ENCODE data around the gene DNAH14. TPM values are rescaled to one million over a fixed set of nuclear protein-coding genes. Genes with fewer than 3 reads are reported as not detected.
"Not testable (repeated sequence)": the region's sequence is repeated elsewhere in the genome, so short reads cannot be mapped to it uniquely, and the experiment has no call there.

Gene DNAH14
- total RNA-seq, 1 donor from 2014 or later, result 84.7 TPM

GRCh38 chr1:224959115-224959514 is 29.6 kb downstream of the DNAH14 start:
- H3K4me3 Mint-ChIP-seq, result no peak overlapping the region
- no peaks in the 10 kb centered on the region for H3K4me1 Mint-ChIP-seq
- no peak overlapping the region for H3K27ac Mint-ChIP-seq
- TF ChIP-seq CTCF (IDR thresholded peaks at IDR 0.05; ENCODE audit: unreplicated experiment), result no peak
- H3K9me3 Mint-ChIP-seq, result peaks cover 4% of the 10 kb centered on the region
- peaks cover 24% of the 10 kb centered on the region for H3K36me3 Mint-ChIP-seq
- no peaks in the 10 kb centered on the region for H3K27me3 Mint-ChIP-seq (ENCODE audit: low read depth)
- DNase-seq (ENCODE audit: low spot score in 2 of 2, unreplicated experiment in 2 of 2), result no peak

GRCh38 chr1:224959656-224960055 is 30.2 kb downstream of the DNAH14 start:
- DNase-seq (ENCODE audit: low spot score in 2 of 2, unreplicated experiment in 2 of 2), result no peak
- Mint-ChIP-seq H3K36me3 (peaks cover 25% of the 10 kb centered on the region), H3K27ac (no peak overlapping the region), H3K9me3 (peaks cover 4% of the 10 kb centered on the region), H3K27me3 (ENCODE audit: low read depth) (no peaks in the 10 kb centered on the region), H3K4me3 (no peak overlapping the region), H3K4me1 (no peaks in the 10 kb centered on the region)
- TF ChIP-seq CTCF (IDR thresholded peaks at IDR 0.05; ENCODE audit: unreplicated experiment), result no peak

GRCh38 chr1:224980181-224980580 is 50.7 kb downstream of the DNAH14 start:
- no peak overlapping the region for H3K4me3 Mint-ChIP-seq
- H3K9me3 Mint-ChIP-seq, result peaks cover 70% of the 10 kb centered on the region
- no peak for DNase-seq (ENCODE audit: low spot score in 2 of 2, unreplicated experiment in 2 of 2)
- H3K36me3 Mint-ChIP-seq, result peaks cover 76% of the 10 kb centered on the region
- no peaks in the 10 kb centered on the region for H3K4me1 Mint-ChIP-seq
- no peaks in the 10 kb centered on the region for H3K27me3 Mint-ChIP-seq (ENCODE audit: low read depth)
- no peak for TF ChIP-seq CTCF (IDR thresholded peaks at IDR 0.05; ENCODE audit: unreplicated experiment)
- no peak overlapping the region for H3K27ac Mint-ChIP-seq

- peaks cover 68% of the 10 kb centered on the region for H3K36me3 Mint-ChIP-seq
- H3K9me3 Mint-ChIP-seq, result peaks cover 81% of the 10 kb centered on the region
- not testable (repeated sequence) for H3K4me1 Mint-ChIP-seq; H3K4me3 Mint-ChIP-seq; H3K27ac Mint-ChIP-seq; H3K27me3 Mint-ChIP-seq (ENCODE audit: low read depth); DNase-seq (ENCODE audit: low spot score in 2 of 2, unreplicated experiment in 2 of 2)
- TF ChIP-seq CTCF (IDR thresholded peaks at IDR 0.05; ENCODE audit: unreplicated experiment), result peak; percentile 22
Observed at GRCh38 chr1:224981922-224982354, 52.5 kb downstream of the DNAH14 start.

- Mint-ChIP-seq H3K27ac (no peak overlapping the region), H3K4me3 (no peak overlapping the region), H3K27me3 (ENCODE audit: low read depth) (no peaks in the 10 kb centered on the region), H3K36me3 (peaks cover 43% of the 10 kb centered on the region), H3K9me3 (peaks cover 49% of the 10 kb centered on the region), H3K4me1 (no peaks in the 10 kb centered on the region)
- TF ChIP-seq CTCF (IDR thresholded peaks at IDR 0.05; ENCODE audit: unreplicated experiment), result no peak
- DNase-seq (ENCODE audit: low spot score in 2 of 2, unreplicated experiment in 2 of 2), result no peak
Observed at GRCh38 chr1:224988042-224988441, 58.6 kb downstream of the DNAH14 start.

- no peaks in the 10 kb centered on the region for H3K27me3 Mint-ChIP-seq (ENCODE audit: low read depth)
- peaks cover 37% of the 10 kb centered on the region for H3K36me3 Mint-ChIP-seq
- no peak overlapping the region for H3K27ac Mint-ChIP-seq
- no peak for TF ChIP-seq CTCF (IDR thresholded peaks at IDR 0.05; ENCODE audit: unreplicated experiment)
- no peaks in the 10 kb centered on the region for H3K4me1 Mint-ChIP-seq
- DNase-seq (ENCODE audit: low spot score in 2 of 2, unreplicated experiment in 2 of 2), result no peak
- H3K4me3 Mint-ChIP-seq, result no peak overlapping the region
- H3K9me3 Mint-ChIP-seq, result peaks cover 39% of the 10 kb centered on the region
Observed at GRCh38 chr1:224989615-224990014, 60.1 kb downstream of the DNAH14 start.

GRCh38 chr1:224991550-224991949 is 62.1 kb downstream of the DNAH14 start:
- not testable (repeated sequence) for H3K27ac Mint-ChIP-seq; H3K4me3 Mint-ChIP-seq; DNase-seq (ENCODE audit: low spot score in 2 of 2, unreplicated experiment in 2 of 2); H3K4me1 Mint-ChIP-seq; H3K27me3 Mint-ChIP-seq (ENCODE audit: low read depth)
- peaks cover 33% of the 10 kb centered on the region for H3K9me3 Mint-ChIP-seq
- H3K36me3 Mint-ChIP-seq, result peaks cover 42% of the 10 kb centered on the region

Data from mesothelial cell of epicardium (in vitro differentiated cells).